HFFc6 (cell line): ENCODE measurements around the gene CNST. TPM values are rescaled to one million over a fixed set of nuclear protein-coding genes. Genes with fewer than 3 reads are reported as not detected.

ENCODE experiments used
- DNase-seq: peaks from one replicate; pipeline ENCODE4 v3.0.0-alpha.2; 2018
- H3K27ac Mint-ChIP-seq: 2 replicates; pipeline ENCODE4 v1.8.0; 2020; ENCODE audit warnings: mild to moderate bottlenecking, mixed read lengths
- H3K27me3 Mint-ChIP-seq: 2 replicates; pipeline ENCODE4 v1.8.0; 2021; ENCODE audit warnings: mild to moderate bottlenecking, moderate library complexity, mixed read lengths; ENCODE audit not compliant: insufficient read depth
- H3K36me3 Mint-ChIP-seq: 2 replicates; pipeline ENCODE4 v1.8.0; 2021; ENCODE audit warnings: low read depth, mixed read lengths
- H3K4me1 Mint-ChIP-seq: 2 replicates; pipeline ENCODE4 v1.8.0; 2020; ENCODE audit warnings: low read depth, mixed read lengths
- H3K4me3 Mint-ChIP-seq: 2 replicates; pipeline ENCODE4 v1.8.0; 2020; ENCODE audit warnings: mild to moderate bottlenecking, moderate library complexity, mixed read lengths
- H3K9me3 Mint-ChIP-seq: 2 replicates; pipeline ENCODE4 v1.8.0; 2020; ENCODE audit warnings: mild to moderate bottlenecking, mixed read lengths
- total RNA-seq, 6 experiments: library from RNA; stranded (reverse); fragmentation: NEBNext Ultra II Directional; extraction: Animal tissue kit (Norgen Biotek cat#: 25700); gene quantifications; 2 replicates in 1 of 6; 3 replicates in 5 of 6; pipeline ENCODE4 v1.2.3, GENCODE V29; 2021
- TF ChIP-seq, protein P1 (sequence below): fragments of 200-600 bp; sonication (generic); IDR thresholded peaks from 2 replicates; pipeline ENCODE4 v1.5.0; 2021; ENCODE audit warnings: antibody characterized with exemption, mild to moderate bottlenecking

CNST gene
- total RNA-seq, 6 experiments from 2014 or later: 56.4 to 67.9 (median 59.6) TPM

DNA sequence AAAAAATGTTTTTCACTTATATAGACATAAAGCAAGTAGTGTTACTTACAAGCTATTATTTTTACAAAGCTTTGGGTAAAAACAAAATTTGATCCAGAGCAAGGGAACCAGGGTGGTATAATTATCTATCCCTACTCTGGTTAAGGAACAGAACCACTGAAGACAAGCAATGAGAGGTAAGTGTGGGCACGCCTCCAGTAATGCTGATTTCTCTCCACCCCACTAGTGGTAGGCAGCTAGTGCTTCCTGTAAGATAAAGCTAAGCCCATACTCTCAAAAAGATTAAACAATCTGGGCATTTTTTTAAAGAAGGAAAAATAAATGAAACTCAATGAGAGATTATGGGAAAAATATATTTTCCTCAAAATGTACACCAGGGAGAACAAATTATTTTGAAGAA lies 22.3 kb upstream of the CNST start:
- DNase-seq: no peak
- TF ChIP-seq, protein P1, sequence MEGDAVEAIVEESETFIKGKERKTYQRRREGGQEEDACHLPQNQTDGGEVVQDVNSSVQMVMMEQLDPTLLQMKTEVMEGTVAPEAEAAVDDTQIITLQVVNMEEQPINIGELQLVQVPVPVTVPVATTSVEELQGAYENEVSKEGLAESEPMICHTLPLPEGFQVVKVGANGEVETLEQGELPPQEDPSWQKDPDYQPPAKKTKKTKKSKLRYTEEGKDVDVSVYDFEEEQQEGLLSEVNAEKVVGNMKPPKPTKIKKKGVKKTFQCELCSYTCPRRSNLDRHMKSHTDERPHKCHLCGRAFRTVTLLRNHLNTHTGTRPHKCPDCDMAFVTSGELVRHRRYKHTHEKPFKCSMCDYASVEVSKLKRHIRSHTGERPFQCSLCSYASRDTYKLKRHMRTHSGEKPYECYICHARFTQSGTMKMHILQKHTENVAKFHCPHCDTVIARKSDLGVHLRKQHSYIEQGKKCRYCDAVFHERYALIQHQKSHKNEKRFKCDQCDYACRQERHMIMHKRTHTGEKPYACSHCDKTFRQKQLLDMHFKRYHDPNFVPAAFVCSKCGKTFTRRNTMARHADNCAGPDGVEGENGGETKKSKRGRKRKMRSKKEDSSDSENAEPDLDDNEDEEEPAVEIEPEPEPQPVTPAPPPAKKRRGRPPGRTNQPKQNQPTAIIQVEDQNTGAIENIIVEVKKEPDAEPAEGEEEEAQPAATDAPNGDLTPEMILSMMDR: no peak
- H3K4me3 Mint-ChIP-seq: no peak overlapping the region
- peaks cover 20% of the 10 kb centered on the region for H3K36me3 Mint-ChIP-seq
- no peaks in the 10 kb centered on the region for H3K4me1 Mint-ChIP-seq
- no peaks in the 10 kb centered on the region for H3K27me3 Mint-ChIP-seq
- H3K27ac Mint-ChIP-seq: no peak overlapping the region
- no peaks in the 10 kb centered on the region for H3K9me3 Mint-ChIP-seq

DNA sequence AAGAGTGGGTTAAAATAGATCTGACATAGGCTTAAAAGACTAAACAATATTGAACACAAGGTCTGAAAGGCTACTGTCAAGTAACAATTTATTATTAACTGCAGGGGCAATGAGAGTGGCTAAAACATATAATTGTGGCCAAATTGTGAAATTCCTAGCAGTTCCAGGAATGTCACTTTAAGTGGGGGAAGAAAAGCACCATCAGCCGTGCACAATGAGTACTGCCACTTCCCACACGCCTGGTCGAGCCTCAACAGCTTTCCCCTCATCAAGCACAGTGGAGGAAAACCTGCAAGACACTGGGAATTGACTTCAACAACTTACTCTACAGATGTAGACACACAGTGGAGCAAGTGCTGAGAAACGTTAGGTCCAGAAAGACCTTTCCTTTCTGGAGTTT lies 16.6 kb upstream of the CNST start:
- TF ChIP-seq, protein P1: no peak
- Mint-ChIP-seq H3K27me3 (no peaks in the 10 kb centered on the region), H3K9me3 (no peaks in the 10 kb centered on the region), H3K36me3 (peaks cover 31% of the 10 kb centered on the region), H3K4me3 (no peak overlapping the region), H3K4me1 (no peaks in the 10 kb centered on the region), H3K27ac (no peak overlapping the region)
- DNase-seq: no peak

DNA sequence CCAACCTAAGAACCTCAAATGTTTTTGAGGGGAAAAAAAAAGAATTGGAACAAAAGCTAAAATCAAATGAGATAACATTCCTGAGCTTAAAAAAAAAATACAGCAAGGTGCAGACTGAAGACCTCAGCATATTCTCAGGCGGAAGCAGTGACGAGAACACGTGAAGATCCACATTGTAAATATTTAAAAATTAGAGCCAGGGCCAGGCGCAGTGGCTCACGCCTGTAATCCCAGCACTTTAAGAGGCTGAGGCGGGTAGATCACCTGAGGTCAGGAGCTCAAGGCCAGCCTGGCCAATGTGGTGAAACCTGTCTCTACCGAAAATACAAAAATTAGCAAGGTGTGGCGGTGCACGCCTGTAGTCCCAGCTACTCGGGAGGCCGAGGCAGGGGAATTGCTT lies 15.9 kb upstream of the CNST start:
- Mint-ChIP-seq H3K4me3 (no peak overlapping the region), H3K4me1 (no peaks in the 10 kb centered on the region), H3K27ac (no peak overlapping the region), H3K27me3 (no peaks in the 10 kb centered on the region), H3K9me3 (no peaks in the 10 kb centered on the region), H3K36me3 (peaks cover 38% of the 10 kb centered on the region)
- TF ChIP-seq, protein P1: no peak
- DNase-seq: no peak

DNA sequence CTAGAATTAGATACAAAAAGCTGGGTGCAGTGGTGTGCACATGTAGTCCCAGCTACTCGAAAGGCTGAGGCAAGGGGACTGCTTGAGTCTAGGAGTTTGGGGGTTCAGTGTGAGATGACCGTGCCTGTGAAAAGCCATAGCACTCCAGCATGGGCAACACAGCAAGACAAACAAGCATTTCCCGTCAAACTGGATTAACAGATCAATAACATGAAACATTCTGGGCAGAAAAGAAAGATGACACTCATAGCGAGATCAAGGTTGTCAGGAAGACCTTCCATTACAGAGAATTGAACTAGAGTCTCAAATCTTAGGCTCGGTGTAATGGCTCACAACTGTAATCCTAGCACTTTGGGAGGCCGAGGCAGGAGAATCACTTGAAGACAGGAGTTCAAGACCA lies 14.1 kb upstream of the CNST start:
- H3K36me3 Mint-ChIP-seq: peaks cover 45% of the 10 kb centered on the region
- DNase-seq: no peak
- no peaks in the 10 kb centered on the region for H3K4me1 Mint-ChIP-seq
- H3K9me3 Mint-ChIP-seq: no peaks in the 10 kb centered on the region
- no peaks in the 10 kb centered on the region for H3K27me3 Mint-ChIP-seq
- TF ChIP-seq, protein P1: no peak
- no peak overlapping the region for H3K27ac Mint-ChIP-seq
- H3K4me3 Mint-ChIP-seq: no peak overlapping the region

DNA sequence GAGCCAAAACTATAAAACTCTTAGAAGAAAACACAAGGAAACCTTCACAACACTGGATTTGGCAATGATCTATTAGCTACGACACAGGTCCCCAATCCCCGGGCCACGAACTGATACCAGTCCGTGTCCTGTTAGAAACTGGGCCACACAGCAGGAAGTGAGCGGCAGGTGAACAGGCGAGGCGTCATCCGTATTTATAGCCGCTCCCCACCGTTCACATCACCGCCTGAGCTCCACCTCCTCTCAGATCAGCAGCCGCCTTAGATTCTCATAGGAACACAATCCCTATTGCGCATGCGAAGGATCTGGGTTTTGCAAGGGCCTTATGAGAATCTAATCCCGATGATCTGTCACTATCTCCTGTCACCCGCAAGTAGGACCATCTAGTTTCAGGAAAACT lies 12.1 kb upstream of the CNST start:
- no peak overlapping the region for H3K4me3 Mint-ChIP-seq
- no peak overlapping the region for H3K27ac Mint-ChIP-seq
- peaks cover 46% of the 10 kb centered on the region for H3K36me3 Mint-ChIP-seq
- TF ChIP-seq, protein P1: no peak
- no peak for DNase-seq
- H3K27me3 Mint-ChIP-seq: no peaks in the 10 kb centered on the region
- H3K9me3 Mint-ChIP-seq: no peaks in the 10 kb centered on the region
- no peaks in the 10 kb centered on the region for H3K4me1 Mint-ChIP-seq

DNA sequence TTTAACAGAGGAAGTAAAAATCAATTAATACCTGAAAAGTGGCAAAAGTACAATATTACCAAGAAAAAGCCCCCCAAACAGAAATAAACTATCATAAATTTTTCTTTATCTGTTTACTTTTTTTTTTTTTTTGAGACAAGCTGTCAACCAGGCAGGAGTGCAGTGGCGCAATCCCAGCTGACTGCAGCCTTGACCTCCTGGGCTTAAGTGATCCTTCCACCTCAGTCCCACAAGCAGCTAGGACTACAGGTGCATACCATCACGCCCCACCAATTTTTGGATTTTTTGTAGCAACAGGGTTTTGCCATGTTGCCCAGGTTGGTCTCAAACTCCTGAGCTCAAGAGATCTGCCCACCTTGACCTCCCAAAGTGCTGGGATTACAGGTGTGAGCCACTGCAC lies 8.2 kb upstream of the CNST start:
- TF ChIP-seq, protein P1: no peak
- peaks cover 40% of the 10 kb centered on the region for H3K36me3 Mint-ChIP-seq
- H3K4me3 Mint-ChIP-seq: no peak overlapping the region
- H3K27me3 Mint-ChIP-seq: no peaks in the 10 kb centered on the region
- H3K27ac Mint-ChIP-seq: no peak overlapping the region
- no peaks in the 10 kb centered on the region for H3K9me3 Mint-ChIP-seq
- H3K4me1 Mint-ChIP-seq: no peaks in the 10 kb centered on the region
- DNase-seq: no peak
